SK-N-SH treated with all-trans-retinoic acid at 6 μM for 48 hours (cell line): ENCODE data around the gene LRP3.

Experiments used
- CSDC2 ChIP-seq: fragments of 250-450 bp; sonication (Bioruptor Pico); IDR thresholded peaks from 2 replicates; pipeline ENCODE4 v1.5.0; 2020; ENCODE audit warnings: mild to moderate bottlenecking, moderate library complexity
- GLIS3 ChIP-seq: fragments of 250-450 bp; sonication (Bioruptor Pico); IDR thresholded peaks from 2 replicates; pipeline ENCODE4 v1.5.0; 2020; ENCODE audit warnings: mild to moderate bottlenecking, moderate library complexity
- ISL1 ChIP-seq: fragments of 250-450 bp; sonication (Bioruptor Pico); IDR thresholded peaks from 2 replicates; pipeline ENCODE4 v2.1.2; 2022; ENCODE audit warnings: mild to moderate bottlenecking, moderate library complexity
- PPARA ChIP-seq: fragments of 250-450 bp; sonication (Bioruptor Pico); IDR thresholded peaks from 2 replicates; pipeline ENCODE4 v1.5.0; 2020; ENCODE audit warnings: mild to moderate bottlenecking, borderline replicate concordance
- RARB ChIP-seq: fragments of 250-450 bp; sonication (Bioruptor Pico); IDR thresholded peaks from 2 replicates; pipeline ENCODE4 v1.8.0; 2021; ENCODE audit warnings: mild to moderate bottlenecking, moderate library complexity
- SNAI2 ChIP-seq: fragments of 250-450 bp; sonication (Bioruptor Pico); IDR thresholded peaks from 2 replicates; pipeline ENCODE4 v1.5.0; 2020; ENCODE audit warnings: mild to moderate bottlenecking, moderate library complexity
- TCF4 ChIP-seq: fragments of 250-450 bp; sonication (Bioruptor Pico); IDR thresholded peaks from 2 replicates; pipeline ENCODE4 v1.8.0; 2021; ENCODE audit warnings: mild to moderate bottlenecking, moderate library complexity, borderline replicate concordance
- ZFP3 ChIP-seq: fragments of 250-450 bp; sonication (Bioruptor Pico); IDR thresholded peaks from 2 replicates; pipeline ENCODE4 v1.5.0; 2020; ENCODE audit warnings: mild to moderate bottlenecking, moderate library complexity
- ZFP30 ChIP-seq: fragments of 450-650 bp; formaldehyde crosslinking; IDR thresholded peaks from 2 replicates; pipeline ENCODE4 v1.5.0; 2022; ENCODE audit warnings: mild to moderate bottlenecking, moderate library complexity
- TF ChIP-seq, protein P1 (sequence below): fragments of 250-450 bp; sonication (Bioruptor Pico); IDR thresholded peaks from 2 replicates; pipeline ENCODE4 v1.8.0; 2020; ENCODE audit warnings: mild to moderate bottlenecking, moderate library complexity, borderline replicate concordance
- TF ChIP-seq, protein P2 (sequence below): fragments of 250-450 bp; sonication (Bioruptor Pico); IDR thresholded peaks from 2 replicates; pipeline ENCODE4 v1.5.1; 2020; ENCODE audit warnings: low read depth, mild to moderate bottlenecking, moderate library complexity

DNA sequence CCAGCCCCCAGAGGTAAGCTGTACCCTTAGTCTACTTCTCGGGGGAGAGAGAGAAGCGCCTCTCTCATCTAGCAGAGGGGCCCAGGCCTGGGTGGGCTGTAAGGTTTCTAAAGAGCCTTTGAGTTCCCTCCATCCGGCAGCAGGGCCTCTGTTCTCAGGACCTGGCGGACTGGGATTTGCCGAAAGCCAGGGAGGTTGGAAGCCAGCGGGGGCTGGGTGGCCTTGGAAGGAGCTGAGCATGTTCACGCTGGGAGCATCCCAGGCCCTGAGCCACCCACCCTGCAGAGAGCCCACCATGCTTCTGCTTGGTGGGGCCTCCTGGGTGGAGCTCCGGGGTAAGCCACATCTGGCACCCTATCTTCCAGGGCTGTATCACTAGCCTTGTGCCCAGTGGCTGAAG is 23.8 kb downstream of the LRP3 start:
- no peak for TF ChIP-seq RARB (CRISPR knock-in tag)
- TF ChIP-seq, protein P1, sequence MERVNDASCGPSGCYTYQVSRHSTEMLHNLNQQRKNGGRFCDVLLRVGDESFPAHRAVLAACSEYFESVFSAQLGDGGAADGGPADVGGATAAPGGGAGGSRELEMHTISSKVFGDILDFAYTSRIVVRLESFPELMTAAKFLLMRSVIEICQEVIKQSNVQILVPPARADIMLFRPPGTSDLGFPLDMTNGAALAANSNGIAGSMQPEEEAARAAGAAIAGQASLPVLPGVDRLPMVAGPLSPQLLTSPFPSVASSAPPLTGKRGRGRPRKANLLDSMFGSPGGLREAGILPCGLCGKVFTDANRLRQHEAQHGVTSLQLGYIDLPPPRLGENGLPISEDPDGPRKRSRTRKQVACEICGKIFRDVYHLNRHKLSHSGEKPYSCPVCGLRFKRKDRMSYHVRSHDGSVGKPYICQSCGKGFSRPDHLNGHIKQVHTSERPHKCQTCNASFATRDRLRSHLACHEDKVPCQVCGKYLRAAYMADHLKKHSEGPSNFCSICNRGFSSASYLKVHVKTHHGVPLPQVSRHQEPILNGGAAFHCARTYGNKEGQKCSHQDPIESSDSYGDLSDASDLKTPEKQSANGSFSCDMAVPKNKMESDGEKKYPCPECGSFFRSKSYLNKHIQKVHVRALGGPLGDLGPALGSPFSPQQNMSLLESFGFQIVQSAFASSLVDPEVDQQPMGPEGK: no peak
- no peak for TF ChIP-seq ZFP30 (CRISPR knock-in tag)
- TF ChIP-seq ZFP3: no peak
- no peak for TF ChIP-seq TCF4 (CRISPR knock-in tag)
- TF ChIP-seq CSDC2: no peak
- TF ChIP-seq, protein P2, sequence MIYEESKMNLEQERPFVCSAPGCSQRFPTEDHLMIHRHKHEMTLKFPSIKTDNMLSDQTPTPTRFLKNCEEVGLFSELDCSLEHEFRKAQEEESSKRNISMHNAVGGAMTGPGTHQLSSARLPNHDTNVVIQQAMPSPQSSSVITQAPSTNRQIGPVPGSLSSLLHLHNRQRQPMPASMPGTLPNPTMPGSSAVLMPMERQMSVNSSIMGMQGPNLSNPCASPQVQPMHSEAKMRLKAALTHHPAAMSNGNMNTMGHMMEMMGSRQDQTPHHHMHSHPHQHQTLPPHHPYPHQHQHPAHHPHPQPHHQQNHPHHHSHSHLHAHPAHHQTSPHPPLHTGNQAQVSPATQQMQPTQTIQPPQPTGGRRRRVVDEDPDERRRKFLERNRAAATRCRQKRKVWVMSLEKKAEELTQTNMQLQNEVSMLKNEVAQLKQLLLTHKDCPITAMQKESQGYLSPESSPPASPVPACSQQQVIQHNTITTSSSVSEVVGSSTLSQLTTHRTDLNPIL (CRISPR knock-in tag): no peak
- TF ChIP-seq SNAI2 (CRISPR knock-in tag): no peak
- TF ChIP-seq ISL1 (CRISPR knock-in tag): no peak
- TF ChIP-seq PPARA (CRISPR knock-in tag): no peak
- TF ChIP-seq GLIS3: no peak
